NOMO-1 treated with dmso at 0.1 percent for 144 hours (cell line): ENCODE measurements around the gene CACFD1.

Source experiments
- DNase-seq: peaks from one replicate; lab custom pipeline; 2025; ENCODE audit not compliant: unreplicated experiment; lab: John Stamatoyannopoulos, UW

CACFD1 gene

DNA sequence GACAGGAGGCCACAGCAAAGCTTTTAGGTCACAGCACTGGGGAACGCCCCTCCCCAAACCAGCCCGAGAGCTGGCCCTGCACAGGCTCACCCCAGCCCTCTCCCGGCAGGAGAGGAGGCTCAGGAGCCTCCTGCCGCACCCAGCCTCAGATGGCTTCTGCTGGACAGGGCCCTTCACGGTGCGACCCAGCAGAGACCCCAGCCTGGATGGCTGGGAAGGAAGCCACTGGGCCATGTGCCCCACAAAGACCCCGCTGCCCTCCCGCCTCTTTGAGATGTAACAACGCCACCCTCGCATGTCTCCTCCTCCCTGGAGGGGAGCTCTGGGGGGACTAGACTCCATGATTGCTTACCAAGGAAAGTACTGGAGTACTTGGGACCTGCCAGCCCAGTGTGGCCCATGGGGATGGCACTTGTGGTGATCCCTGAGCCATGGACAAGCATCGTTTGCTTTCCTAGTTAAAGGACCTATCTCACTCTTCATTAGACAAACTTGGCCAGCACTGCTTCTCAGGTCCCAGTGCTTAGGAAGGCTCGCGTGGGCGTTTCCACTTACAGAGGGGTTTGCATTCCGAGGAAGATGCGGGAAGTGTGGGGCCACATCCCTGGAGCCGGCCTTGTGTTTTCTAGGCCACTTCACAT is 56.0 kb downstream of the CACFD1 start:
- no peak for DNase-seq

- DNase-seq = no peak
Observed at GRCh38 chr9:133516256-133516960, 56.6 kb downstream of the CACFD1 start.

DNA sequence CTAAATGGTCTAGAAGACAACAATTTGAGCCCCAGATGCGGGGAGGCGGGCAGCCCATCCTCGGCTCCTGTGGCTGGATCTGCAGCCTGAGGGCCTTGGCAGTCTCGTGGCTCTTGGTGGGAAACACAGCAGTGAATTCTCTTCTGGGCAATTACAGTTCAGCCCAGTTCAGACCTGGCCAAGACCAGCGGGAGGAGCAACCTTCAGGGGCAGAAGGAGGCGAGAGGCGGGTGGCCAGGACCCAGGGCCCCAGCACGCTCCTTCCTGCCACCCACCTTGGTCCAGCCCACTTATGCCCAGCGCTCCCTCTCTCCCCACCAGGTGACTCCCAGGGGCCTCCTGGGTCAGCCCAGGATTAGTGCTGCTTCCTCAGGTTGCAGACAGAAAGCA is 57.2 kb downstream of the CACFD1 start:
- no peak for DNase-seq

DNA sequence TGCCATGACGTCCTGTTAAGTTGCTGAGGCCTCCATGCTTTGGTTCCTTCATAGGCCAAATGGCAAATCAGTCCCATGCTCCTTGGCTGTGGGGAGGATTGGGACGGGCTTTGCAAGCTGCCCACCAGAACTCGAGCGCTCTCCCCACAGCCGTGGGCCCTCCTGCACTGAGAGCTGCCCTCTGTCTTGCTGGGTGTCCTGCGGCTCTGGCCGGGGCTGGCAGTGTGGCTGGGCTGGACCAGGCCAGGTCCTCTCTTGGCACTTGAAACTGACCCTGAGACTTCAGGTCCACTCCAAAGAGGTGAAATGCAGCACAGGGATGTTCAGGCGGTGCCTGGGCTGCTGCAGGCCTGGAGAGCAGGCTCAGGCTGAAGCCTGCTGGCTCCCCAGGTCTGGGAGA is 57.9 kb downstream of the CACFD1 start:
- no peak for DNase-seq

GRCh38 chr9:133518200-133518599 is 58.4 kb downstream of the CACFD1 start:
- no peak for DNase-seq

GRCh38 chr9:133518706-133519449 is 59.1 kb downstream of the CACFD1 start:
- DNase-seq = no peak

DNA sequence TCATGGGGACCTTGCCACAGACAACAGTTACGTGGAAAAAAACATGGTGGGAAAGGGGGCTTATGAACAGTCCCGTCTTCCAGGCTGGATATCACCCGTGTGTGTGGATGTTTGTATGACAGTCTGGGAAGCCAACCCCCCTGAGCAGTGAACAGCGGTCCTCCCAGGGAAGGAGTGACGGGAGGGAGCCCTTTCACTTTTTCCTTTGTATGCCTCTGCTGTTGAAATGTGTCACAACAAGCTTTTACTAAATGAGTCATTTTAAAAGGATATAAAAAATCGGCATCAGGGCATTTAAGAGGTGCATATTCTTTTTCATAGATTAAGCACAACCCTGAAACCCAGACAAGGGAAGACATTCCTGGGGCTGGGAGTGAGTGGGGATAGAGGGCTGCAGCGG is 59.9 kb downstream of the CACFD1 start:
- no peak for DNase-seq

DNA sequence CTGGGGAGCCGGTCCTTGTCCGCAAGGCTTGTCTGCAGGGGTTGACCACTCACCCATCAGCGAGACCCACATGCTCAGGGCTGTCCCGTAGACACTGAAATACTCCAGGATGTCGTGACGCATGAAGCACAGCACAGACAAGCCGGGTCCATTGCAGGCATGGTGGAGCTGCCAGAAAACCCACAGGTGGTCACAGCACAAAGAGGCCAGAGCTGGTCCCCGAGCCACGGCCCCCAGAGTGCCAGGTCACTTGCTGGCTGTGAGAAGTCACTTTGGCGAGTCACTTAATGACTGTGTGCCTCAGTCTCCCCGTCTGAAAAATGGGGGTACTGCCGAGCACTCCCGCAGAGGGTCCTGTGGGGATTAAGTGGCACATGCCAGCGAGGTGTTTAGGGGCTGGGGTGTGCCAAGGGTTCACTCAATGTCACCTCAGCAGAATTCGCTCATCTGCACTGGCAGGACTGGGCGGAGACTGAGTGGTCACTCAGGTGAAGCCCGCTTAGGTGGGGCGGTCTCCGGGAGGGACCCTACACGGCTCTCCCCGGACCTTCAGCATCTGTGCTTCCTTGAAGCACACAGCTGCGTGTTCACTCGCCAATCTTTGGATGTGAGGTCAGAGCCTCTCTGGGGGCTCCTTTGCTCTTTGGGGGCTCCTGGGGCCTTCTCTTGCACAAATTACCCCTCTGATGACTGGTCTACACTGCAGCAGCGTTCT is 60.5 kb downstream of the CACFD1 start:
- DNase-seq = no peak
